ENCODE measurements around the gene RARG. TPM values are rescaled to one million over a fixed set of nuclear protein-coding genes. Genes with fewer than 3 reads are reported as not detected.
A peak's percentile ranks its signal among the peaks of the same experiment; 100 is the strongest.

The RARG gene
- total and polyA plus RNA-seq, 2 of the 8 experiments (the other 6 are each of a cell fraction or from before 2014, with no cell fraction given) = 68.6 to 68.9 TPM

DNA sequence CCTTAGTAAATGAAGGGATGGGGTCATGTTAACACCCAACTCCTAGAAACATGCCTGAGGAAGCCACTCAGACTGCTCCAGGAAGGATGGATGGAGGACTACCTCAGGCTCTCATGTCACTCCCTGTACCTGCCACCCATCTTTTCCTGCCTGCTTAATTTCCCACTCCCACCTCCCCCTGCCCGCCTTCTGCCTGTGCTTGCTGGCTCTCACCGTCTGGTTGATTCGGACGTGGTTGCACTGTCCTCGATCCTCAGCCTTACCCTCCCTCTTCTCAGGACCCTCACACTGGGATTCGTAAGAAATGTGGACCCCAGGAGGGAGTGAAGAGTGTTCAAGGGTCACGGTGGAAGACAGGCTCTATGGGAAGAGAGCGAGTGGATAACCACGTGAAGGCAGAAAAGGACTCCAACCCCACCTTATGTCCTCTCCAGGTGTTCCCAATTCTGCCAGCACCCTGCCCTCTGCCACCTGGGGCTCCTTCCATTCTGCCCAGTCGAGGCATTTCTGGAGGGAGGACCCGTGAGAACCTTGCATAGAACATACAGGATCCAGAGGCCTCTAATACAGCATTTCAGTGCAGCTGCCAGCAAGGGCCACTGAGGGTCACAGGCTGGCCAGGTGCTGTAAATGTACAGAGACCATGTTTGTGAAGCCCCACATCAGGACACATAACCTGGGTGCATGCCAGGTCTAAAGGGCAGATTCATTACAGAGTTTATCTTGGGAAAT, 37.9 kb downstream of the RARG start:
- Histone ChIP-seq H3K27ac (ENCODE audit: low read depth, low read length) (no peak overlapping the region), H3K23ac (ENCODE audit: insufficient read length) (no peak overlapping the region), H3K79me1 (ENCODE audit: low read depth, low read length) (no peaks in the 10 kb centered on the region), H4K20me1 (replicated peaks in 1 of 2; ENCODE audit: control insufficient read depth in 1 of 2, insufficient read depth in 2 of 2, low read length in 2 of 2) (peaks cover 2 to 7% of the 10 kb centered on the region in 2 experiments), H2BK120ac (replicated peaks; ENCODE audit: low read depth, low read length) (no peak overlapping the region), H4K5ac (ENCODE audit: insufficient read length, low read depth, low read length) (no peak overlapping the region), H2BK20ac (ENCODE audit: low read length) (no peak overlapping the region), H4K91ac (replicated peaks; ENCODE audit: insufficient read length, low read length) (no peak overlapping the region), H3K18ac (ENCODE audit: extremely low read depth, low read length) (no peak overlapping the region), H3K4ac (replicated peaks; ENCODE audit: insufficient read length, low read depth, low read length) (no peak overlapping the region), H3K14ac (ENCODE audit: insufficient read length) (no peak overlapping the region), H3K9ac (replicated peaks in 1 of 4; ENCODE audit: extremely low read depth in 1 of 4, low read depth in 3 of 4, low read length in 3 of 4) (no peak overlapping the region), H3K36me3 (ENCODE audit: control insufficient read depth in 2 of 4, insufficient read depth in 4 of 4, low read length in 3 of 4) (peaks cover 0 to 2% (median 0%) of the 10 kb centered on the region in 4 experiments; a peak in 1 of 8 replicates), H3K4me3 (ENCODE audit: extremely low read depth in 1 of 4, insufficient read depth in 2 of 4, low read depth in 3 of 4, low read length in 4 of 4) (no peak overlapping the region), H2BK12ac (ENCODE audit: low read depth, low read length) (no peak overlapping the region), H3K4me1 (replicated peaks in 1 of 4; ENCODE audit: control insufficient read depth in 3 of 4, insufficient read depth in 4 of 4, low read length in 3 of 4) (peaks cover 0 to 3% (median 2%) of the 10 kb centered on the region in 4 experiments; a peak in 4 of 7 replicates), H3K4me2 (ENCODE audit: insufficient read depth in 1 of 2, low read depth in 2 of 2, low read length in 2 of 2) (no peak overlapping the region), H2BK15ac (ENCODE audit: low read length) (no peak overlapping the region), H3K79me2 (ENCODE audit: control insufficient read depth in 1 of 2, insufficient read depth in 2 of 2, low read length in 2 of 2) (no peaks in the 10 kb centered on the region), H2AK5ac (ENCODE audit: low read depth, low read length) (no peak overlapping the region), H3K56ac (replicated peaks; ENCODE audit: insufficient read length, low read depth, low read length) (no peak overlapping the region), H4K8ac (ENCODE audit: extremely low read depth, insufficient read depth, low read length) (no peak overlapping the region), H3K23me2 (ENCODE audit: low read depth, low read length) (peaks cover 2% of the 10 kb centered on the region; the same call in 1 of the 2 replicates), H2BK5ac (ENCODE audit: low read depth, low read length) (no peak overlapping the region), H2AFZ (ENCODE audit: low read length) (no peak overlapping the region), H3K27me3 (replicated peaks in 1 of 4; ENCODE audit: control insufficient read depth in 3 of 4, extremely low read depth in 1 of 4, insufficient read depth in 3 of 4, low read length in 3 of 4) (peaks cover 2 to 37% (median 19%) of the 10 kb centered on the region in 4 experiments), H3K9me3 (ENCODE audit: insufficient read depth in 2 of 2, low read depth in 1 of 2, low read length in 1 of 2) (no peaks in the 10 kb centered on the region)
- WGBS, 2 experiments (ENCODE audit: extremely low coverage in 1 of 2, insufficient coverage in 1 of 2, insufficient read length in 1 of 2, insufficient replicate concordance in 2 of 2, low coverage in 1 of 2, low lambda C conversion rate in 2 of 2, missing lambda C conversion rate in 1 of 2) = 81% methylated on average over 8 of the region's 11 CpGs; no CpG with 5 or more reads in 1 of the 2 experiments
- FAIRE-seq (no peak), DNase-seq (ENCODE audit: low read depth in 1 of 2, low spot score in 2 of 2) (no peak)
- CTCF ChIA-PET (ENCODE audit: partially characterized antibody) = interaction anchor here (0.6 to 12.9 kb wide), 16 partner anchors 9 to 129 kb away, joined by 3 to 198 read pairs (median 18); partner anchors contain the start of genes CSAD, ESPL1, ITGB7 and ZNF740
- POLR2A ChIA-PET (ENCODE audit: partially characterized antibody) = interaction anchor here (0.7 to 2.1 kb wide), 8 partner anchors 10 to 97 kb away, joined by 3 to 7 read pairs (median 4); partner anchors contain the start of genes CSAD, IGFBP6 and ITGB7
- 0 out of 3 replicates have a peak, but pooled peaks of 1 of the 2 experiments have one; percentile 1 for TF ChIP-seq POLR2A (IDR thresholded peaks at IDR 0.05; ENCODE audit: control extremely low read depth in 1 of 2, low read depth in 2 of 2, low read length in 2 of 2)
- TF ChIP-seq, protein P1, sequence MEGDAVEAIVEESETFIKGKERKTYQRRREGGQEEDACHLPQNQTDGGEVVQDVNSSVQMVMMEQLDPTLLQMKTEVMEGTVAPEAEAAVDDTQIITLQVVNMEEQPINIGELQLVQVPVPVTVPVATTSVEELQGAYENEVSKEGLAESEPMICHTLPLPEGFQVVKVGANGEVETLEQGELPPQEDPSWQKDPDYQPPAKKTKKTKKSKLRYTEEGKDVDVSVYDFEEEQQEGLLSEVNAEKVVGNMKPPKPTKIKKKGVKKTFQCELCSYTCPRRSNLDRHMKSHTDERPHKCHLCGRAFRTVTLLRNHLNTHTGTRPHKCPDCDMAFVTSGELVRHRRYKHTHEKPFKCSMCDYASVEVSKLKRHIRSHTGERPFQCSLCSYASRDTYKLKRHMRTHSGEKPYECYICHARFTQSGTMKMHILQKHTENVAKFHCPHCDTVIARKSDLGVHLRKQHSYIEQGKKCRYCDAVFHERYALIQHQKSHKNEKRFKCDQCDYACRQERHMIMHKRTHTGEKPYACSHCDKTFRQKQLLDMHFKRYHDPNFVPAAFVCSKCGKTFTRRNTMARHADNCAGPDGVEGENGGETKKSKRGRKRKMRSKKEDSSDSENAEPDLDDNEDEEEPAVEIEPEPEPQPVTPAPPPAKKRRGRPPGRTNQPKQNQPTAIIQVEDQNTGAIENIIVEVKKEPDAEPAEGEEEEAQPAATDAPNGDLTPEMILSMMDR (IDR thresholded peaks at IDR 0.05; ENCODE audit: control extremely low read depth in 1 of 3, insufficient read depth in 1 of 3, low read depth in 1 of 3, low read length in 3 of 3) = no peak
